HG03571 (cell line): ENCODE results near the gene MAP3K5.
A peak's percentile ranks its signal among the peaks of the same experiment; 100 is the strongest.

Experiments
- ATAC-seq: cut with Tn5 transposase; IDR thresholded peaks from one replicate; pipeline ENCODE4 v1.9.1; 2021; ENCODE audit not compliant: unreplicated experiment

Gene MAP3K5

DNA sequence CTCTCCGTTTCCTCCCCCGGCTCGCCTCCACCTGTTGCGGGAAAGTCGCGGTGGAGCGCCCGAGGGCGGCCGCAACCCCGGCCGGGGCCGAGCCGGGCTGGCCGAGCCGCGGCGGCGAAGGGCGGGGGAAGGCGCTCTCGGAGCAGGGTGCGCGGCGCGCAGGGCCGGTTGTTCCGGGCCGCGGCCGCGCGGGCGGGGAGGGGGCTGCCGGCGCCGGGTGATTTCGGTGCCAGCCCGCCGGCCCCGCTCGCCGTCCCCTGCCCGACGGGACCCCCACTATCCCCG lies 242.3 kb downstream of the MAP3K5 start:
- peak; percentile 52 for ATAC-seq

- peak; percentile 14 for ATAC-seq
Observed at GRCh38 chr6:136549300-136550044, 242.8 kb downstream of the MAP3K5 start.

DNA sequence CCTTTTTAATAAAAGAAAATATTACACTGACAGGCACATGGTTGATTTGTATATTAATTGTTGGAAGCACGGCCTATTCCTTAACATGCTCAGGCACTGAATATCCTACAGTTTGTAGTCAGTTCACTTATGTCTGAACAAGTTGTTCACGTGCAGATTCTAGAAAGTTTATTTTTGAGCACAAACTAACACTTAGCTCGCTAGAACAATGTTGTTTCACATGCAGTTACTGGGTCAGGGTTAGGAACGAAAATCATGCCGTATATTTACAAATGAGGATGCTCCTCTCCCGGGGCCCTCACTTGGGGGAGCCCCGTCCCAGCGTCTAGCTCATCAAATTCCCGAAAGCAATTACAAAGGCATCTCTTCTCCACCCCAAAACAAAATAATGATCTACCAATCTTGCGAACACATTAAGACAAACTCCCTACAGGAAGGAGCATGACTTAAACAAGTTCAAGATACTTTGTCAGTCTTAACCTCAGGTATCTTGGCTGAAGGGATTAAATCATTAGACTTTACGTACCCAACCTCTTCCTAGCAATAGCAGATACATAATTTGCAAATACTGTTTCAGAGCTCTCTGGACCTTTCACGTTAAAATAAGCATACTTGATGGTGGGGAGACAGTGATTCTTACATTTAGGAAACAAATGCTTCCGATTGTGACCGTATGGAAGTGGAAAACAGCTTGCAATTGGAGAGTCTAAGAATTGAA lies 243.5 kb downstream of the MAP3K5 start:
- ATAC-seq = no peak

DNA sequence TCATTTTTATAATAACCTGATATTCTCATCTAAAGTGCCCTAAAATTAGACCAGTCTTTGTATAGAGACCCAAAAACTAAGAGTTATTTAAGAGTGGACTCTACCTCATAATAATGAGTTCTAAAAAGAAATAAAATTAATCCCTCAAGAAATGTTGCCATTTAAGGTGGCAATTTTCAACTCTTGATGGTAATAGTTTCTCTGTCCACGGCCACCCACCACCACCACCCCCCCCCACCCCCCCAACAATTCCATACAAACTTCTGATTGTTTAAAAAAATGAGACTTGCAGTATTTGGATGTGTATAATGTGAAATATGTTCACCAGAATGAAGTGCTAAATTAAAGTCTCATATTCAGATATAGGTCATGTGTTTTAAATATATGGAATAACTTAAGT lies 244.4 kb downstream of the MAP3K5 start:
- ATAC-seq = no peak

- ATAC-seq = no peak
Observed at GRCh38 chr6:136547336-136547735, 244.9 kb downstream of the MAP3K5 start.

GRCh38 chr6:136546331-136546730 lies 245.9 kb downstream of the MAP3K5 start:
- ATAC-seq = no peak

- no peak for ATAC-seq
Observed at GRCh38 chr6:136544326-136544725, 248.0 kb downstream of the MAP3K5 start.

DNA sequence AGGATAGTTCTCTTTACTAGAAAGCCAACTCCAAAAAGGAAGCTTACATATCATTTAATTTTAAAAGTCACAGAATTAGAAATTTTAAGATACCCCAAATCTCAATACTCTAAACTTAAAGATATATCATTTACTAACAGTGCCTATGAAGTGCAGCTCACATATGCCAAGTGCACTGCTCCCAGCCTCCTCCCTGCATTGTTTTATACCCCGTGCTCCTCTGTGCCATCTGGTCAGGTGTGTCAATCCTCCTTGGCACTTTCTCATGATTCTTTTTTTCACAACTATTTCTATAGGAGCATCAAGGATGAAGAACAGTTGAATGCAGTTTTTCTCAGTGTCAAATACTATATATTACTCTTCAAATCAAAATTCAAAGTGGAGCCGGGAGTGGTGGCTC lies 250.9 kb downstream of the MAP3K5 start:
- no peak for ATAC-seq

GRCh38 chr6:136539967-136540652 lies 252.2 kb downstream of the MAP3K5 start:
- ATAC-seq = no peak

- ATAC-seq = no peak
Observed at GRCh38 chr6:136538836-136539235, 253.4 kb downstream of the MAP3K5 start.

DNA sequence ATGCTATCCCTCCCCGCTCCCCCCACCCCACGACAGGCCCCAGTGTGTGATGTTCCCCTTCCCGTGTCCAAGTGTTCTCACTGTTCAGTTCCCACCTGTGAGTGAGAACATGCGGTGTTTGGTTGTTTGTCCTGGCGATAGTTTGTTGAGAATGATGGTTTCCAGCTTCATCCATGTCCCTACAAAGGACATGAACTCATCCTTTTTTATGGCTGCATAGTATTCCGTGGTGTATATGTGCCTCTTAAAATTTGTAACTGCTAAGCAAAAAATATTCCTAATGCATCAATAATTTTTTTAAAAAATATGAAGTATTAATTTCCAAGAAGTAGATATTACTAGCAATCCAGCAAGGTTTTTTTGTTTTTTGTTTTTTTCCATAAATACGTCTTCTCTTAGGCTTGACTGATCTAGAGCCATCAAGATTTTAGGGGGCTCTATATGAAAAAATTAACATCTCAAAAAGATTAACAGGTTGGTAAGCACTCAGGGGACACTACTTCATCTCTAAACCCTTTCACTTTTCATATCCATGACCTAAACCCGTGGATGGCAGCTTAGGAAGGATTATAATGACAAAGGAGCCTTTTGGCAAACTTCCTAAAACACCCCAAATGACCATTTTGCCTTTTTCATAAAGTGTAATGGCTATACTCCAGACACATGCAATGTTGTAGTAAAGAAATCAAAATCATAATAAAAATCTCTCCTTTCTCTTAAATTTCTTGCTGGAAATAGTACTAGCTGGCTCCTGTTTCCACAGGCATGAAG lies 256.2 kb downstream of the MAP3K5 start:
- no peak for ATAC-seq

- no peak for ATAC-seq
Observed at GRCh38 chr6:136535017-136535765, 257.1 kb downstream of the MAP3K5 start.

DNA sequence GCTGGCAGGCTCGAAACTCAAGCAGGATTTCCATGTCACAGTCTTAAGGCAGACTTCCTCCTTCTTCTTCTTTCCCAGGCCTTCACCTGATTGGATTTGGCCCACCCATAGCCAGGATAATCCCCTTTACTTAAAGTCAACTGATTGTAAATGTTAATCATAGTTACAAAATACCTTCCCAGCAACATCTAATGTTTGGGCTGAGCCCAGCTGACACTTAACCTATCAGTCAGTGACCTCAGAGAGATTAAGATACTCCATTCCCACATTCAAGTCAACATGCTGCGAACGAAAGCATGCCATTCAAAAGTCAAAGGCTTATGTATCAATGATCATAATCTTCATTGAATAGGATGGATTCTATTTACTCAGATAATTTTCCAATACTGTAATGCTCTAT lies 258.0 kb downstream of the MAP3K5 start:
- no peak for ATAC-seq

DNA sequence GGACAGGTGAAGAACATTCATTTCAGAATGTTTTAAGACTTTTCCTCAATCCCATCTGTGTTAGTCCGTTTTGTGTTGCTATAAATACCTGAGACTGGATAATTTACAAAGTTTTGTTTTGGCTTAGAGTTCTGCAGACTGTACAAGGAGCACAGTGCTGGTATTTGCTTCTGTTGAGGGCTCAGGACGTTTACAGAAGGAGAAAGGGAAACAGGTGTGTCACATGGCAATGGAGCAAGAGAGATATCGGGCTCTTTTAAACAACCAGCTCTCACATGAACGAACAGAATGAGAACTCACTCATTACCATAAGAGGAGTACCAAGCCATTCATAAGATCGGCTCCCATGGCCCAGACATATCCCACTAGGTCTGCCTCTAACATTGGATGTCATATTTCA lies 258.8 kb downstream of the MAP3K5 start:
- no peak for ATAC-seq

- no peak for ATAC-seq
Observed at GRCh38 chr6:136532030-136532429, 260.2 kb downstream of the MAP3K5 start.

GRCh38 chr6:136529710-136530109 lies 262.6 kb downstream of the MAP3K5 start:
- no peak for ATAC-seq

GRCh38 chr6:136528477-136528876 lies 263.8 kb downstream of the MAP3K5 start:
- no peak for ATAC-seq

DNA sequence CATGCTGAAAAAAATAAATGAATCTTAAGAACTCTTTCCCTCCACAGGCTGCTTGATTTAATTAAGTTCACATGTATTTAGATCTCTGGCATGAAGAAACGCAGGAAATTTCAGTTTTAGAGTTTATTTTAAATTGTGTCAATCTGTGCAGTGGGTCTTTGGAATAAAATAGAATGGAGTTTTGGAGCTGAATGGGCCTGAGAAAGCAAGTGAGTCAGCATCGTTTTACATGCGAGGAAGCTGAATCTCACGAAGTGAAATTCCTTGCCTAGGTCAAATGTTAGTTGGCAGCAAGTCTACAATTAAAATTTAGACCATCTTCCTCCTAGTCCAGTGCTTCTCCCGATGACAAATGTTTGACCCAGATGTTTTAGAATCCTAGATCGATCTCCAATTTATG lies 264.4 kb downstream of the MAP3K5 start:
- no peak for ATAC-seq

- ATAC-seq = no peak
Observed at GRCh38 chr6:136526937-136527336, 265.3 kb downstream of the MAP3K5 start.

- no peak for ATAC-seq
Observed at GRCh38 chr6:136526196-136526930, 265.9 kb downstream of the MAP3K5 start.
